Rectal smooth muscle tissue (tissue), 1 donor: ENCODE results near the gene PPP2R3A.
"Not testable (repeated sequence)": the region's sequence is repeated elsewhere in the genome, so short reads cannot be mapped to it uniquely, and the experiment has no call there.

Experiments
- H3K27ac ChIP-seq: one replicate; pipeline ENCODE4 v1.7.0; 2013; ENCODE audit warnings: low read depth, low read length, inconsistent platforms
- H3K27me3 ChIP-seq: one replicate; pipeline ENCODE4 v1.7.0; 2013; ENCODE audit warnings: low read length; ENCODE audit not compliant: control insufficient read depth, insufficient read depth
- H3K36me3 ChIP-seq: one replicate; pipeline ENCODE4 v1.7.0; 2013; ENCODE audit warnings: low read length; ENCODE audit not compliant: control insufficient read depth, insufficient read depth
- H3K4me1 ChIP-seq: one replicate; pipeline ENCODE4 v1.7.0; 2013; ENCODE audit warnings: low read length; ENCODE audit not compliant: control insufficient read depth, insufficient read depth
- H3K4me3 ChIP-seq: one replicate; pipeline ENCODE4 v1.7.0; 2013; ENCODE audit warnings: low read length
- H3K9ac ChIP-seq: one replicate; pipeline ENCODE4 v1.7.0; 2013; ENCODE audit warnings: low read length

Gene PPP2R3A

DNA sequence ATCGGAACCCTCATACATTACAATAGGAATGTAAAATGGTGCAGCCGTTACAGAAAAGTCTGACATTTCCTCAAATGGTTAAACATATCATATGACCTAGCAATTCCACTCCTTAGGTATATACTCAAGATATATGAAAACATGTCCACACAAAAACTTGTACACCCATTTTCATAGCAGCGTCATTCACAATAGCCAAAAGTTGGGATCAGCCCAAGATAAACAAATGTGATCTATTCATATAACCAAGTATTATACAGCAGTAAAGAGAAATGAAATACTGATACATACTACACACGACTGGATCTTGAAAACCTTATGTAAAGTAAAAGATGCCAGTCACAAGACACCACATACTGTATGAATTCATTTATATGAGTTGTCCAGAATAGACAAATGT lies 128.2 kb downstream of the PPP2R3A start:
- Histone ChIP-seq H3K27ac (no peak overlapping the region), H3K4me1 (no peaks in the 10 kb centered on the region), H3K4me3 (no peak overlapping the region), H3K36me3 (peaks cover 5% of the 10 kb centered on the region), H3K9ac (no peak overlapping the region), H3K27me3 (no peaks in the 10 kb centered on the region)

- H3K9ac ChIP-seq, result no peak overlapping the region
- no peaks in the 10 kb centered on the region for H3K4me1 ChIP-seq
- no peak overlapping the region for H3K27ac ChIP-seq
- H3K36me3 ChIP-seq, result peaks cover 4% of the 10 kb centered on the region
- H3K4me3 ChIP-seq, result no peak overlapping the region
- no peaks in the 10 kb centered on the region for H3K27me3 ChIP-seq
Observed at GRCh38 chr3:136105044-136105443, 139.5 kb downstream of the PPP2R3A start.

DNA sequence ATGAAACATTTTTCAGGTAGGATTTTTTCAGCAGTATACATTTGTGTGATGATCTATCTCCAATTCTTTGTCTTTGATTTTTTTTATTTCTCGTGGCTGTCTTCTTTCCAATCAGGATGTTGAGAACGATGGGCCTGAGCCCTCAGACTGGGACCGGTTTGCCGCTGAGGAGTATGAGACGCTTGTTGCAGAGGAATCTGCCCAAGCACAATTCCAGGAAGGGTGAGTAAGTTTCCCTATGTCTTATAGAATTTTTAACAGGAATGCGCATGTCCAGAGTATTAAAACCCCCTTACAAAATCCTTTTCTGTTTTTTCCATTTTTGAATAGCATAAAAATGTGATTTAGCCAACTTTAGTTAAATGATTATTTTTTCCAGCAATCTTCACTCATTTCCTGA lies 140.6 kb downstream of the PPP2R3A start:
- Histone ChIP-seq H3K9ac (no peak overlapping the region), H3K27ac (no peak overlapping the region), H3K4me1 (no peaks in the 10 kb centered on the region), H3K36me3 (peaks cover 4% of the 10 kb centered on the region), H3K27me3 (no peaks in the 10 kb centered on the region), H3K4me3 (no peak overlapping the region)

DNA sequence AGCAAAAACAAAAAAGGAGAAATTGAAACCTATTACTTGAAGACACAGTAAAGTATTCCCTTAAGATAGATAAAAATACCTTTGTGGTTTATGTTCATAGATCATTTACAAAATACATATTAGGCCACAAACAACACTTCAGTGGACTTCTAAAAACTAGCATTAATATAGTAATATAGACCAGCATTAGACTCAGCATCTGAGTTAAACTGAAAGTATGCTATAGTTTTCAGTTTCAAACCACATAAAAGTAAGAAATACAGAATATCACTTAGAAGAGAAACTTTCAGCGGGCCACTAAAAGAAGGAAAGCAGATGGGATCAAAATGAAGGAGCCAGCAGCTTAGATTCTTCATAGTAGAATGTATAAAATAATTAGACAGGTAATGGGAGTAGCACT lies 144.0 kb downstream of the PPP2R3A start:
- peaks cover 2% of the 10 kb centered on the region for H3K36me3 ChIP-seq
- no peak overlapping the region for H3K4me3 ChIP-seq
- no peak overlapping the region for H3K9ac ChIP-seq
- H3K27ac ChIP-seq, result no peak overlapping the region
- no peaks in the 10 kb centered on the region for H3K27me3 ChIP-seq
- H3K4me1 ChIP-seq, result no peaks in the 10 kb centered on the region

- H3K9ac ChIP-seq, result no peak overlapping the region
- H3K36me3 ChIP-seq, result peaks cover 2% of the 10 kb centered on the region
- H3K27me3 ChIP-seq, result no peaks in the 10 kb centered on the region
- no peaks in the 10 kb centered on the region for H3K4me1 ChIP-seq
- no peak overlapping the region for H3K4me3 ChIP-seq
- H3K27ac ChIP-seq, result no peak overlapping the region
Observed at GRCh38 chr3:136110481-136110880, 145.0 kb downstream of the PPP2R3A start.

- Histone ChIP-seq H3K27me3 (no peaks in the 10 kb centered on the region), H3K4me3 (no peak overlapping the region), H3K4me1 (no peaks in the 10 kb centered on the region), H3K9ac (no peak overlapping the region), H3K36me3 (peaks cover 2% of the 10 kb centered on the region), H3K27ac (no peak overlapping the region)
Observed at GRCh38 chr3:136114421-136114820, 148.9 kb downstream of the PPP2R3A start.

- not testable (repeated sequence) for H3K4me1 ChIP-seq, H3K36me3 ChIP-seq, H3K27ac ChIP-seq, H3K9ac ChIP-seq, H3K4me3 ChIP-seq, H3K27me3 ChIP-seq
Observed at GRCh38 chr3:136119332-136119731, 153.8 kb downstream of the PPP2R3A start.

- not testable (repeated sequence) for H3K4me1 ChIP-seq, H3K36me3 ChIP-seq, H3K27ac ChIP-seq, H3K4me3 ChIP-seq, H3K27me3 ChIP-seq, H3K9ac ChIP-seq
Observed at GRCh38 chr3:136119783-136120182, 154.3 kb downstream of the PPP2R3A start.

DNA sequence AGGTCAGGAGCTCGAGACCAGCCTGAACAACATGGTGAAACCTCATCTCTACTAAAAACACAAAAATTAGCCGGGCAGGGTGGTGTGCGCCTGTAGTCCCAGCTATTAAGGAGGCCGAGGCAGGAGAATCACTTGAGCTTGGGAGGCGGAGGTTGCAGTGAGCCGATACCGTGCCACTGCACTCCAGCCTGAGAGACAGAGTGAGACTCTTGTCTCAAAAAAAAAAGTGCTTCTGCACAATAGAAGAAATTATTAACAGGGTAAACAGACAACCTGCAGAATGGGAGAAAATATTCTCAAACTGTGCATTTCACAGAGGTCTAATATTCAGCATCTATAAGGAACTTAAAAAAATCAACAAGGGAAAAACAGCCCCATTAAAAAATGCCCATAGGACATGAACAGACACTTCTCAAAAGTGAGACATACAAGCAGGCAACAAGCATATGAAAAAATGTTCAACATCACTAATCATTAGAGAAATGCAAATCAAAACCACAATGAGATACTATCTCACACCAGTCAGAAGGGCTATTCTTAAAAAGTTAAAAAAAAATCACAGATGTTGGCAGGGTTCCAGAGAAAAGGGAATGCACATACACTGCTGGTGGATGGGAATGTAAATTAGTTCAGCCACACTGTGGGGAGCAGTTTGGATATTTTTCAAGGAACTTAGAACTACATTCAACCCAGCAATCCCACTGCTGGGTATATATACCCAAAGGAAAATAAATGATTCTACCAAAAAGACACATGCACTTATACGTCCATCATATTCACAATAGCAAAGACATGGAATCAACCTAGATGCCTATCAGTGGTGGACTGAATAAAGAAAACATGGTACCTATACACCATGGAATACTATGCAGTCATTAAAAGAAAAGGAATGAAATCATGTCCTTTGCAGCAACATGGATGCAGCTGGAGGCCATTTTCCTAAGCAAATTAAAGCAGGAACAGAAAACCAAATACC lies 155.1 kb downstream of the PPP2R3A start:
- no peak overlapping the region for H3K9ac ChIP-seq
- H3K27me3 ChIP-seq, result no peaks in the 10 kb centered on the region
- H3K4me3 ChIP-seq, result no peak overlapping the region
- H3K27ac ChIP-seq, result no peak overlapping the region
- no peaks in the 10 kb centered on the region for H3K36me3 ChIP-seq
- no peaks in the 10 kb centered on the region for H3K4me1 ChIP-seq

- Histone ChIP-seq H3K4me1 (no peaks in the 10 kb centered on the region), H3K4me3 (no peak overlapping the region), H3K27me3 (no peaks in the 10 kb centered on the region), H3K27ac (no peak overlapping the region), H3K9ac (no peak overlapping the region), H3K36me3 (peaks cover 3% of the 10 kb centered on the region)
Observed at GRCh38 chr3:136122006-136122405, 156.5 kb downstream of the PPP2R3A start.

DNA sequence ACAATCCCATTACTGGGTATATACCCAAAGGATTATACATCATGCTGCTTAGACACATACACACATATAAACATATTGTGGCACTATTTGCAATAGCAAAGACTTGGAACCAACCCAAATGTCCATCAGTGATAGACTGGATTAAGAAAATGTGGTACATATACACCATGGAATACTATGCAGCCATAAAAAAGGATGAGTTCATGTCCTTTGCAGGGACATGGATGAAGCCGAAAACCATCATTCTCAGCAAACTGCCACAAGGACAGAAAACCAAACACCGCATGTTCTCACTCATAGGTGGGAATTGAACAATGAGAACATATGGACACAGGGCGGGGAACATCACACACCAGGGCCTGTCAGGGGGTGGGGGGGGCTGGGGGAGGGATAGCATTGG lies 166.1 kb downstream of the PPP2R3A start:
- H3K36me3 ChIP-seq, H3K9ac ChIP-seq, H3K27me3 ChIP-seq, H3K27ac ChIP-seq, H3K4me3 ChIP-seq, H3K4me1 ChIP-seq: not testable (repeated sequence)

DNA sequence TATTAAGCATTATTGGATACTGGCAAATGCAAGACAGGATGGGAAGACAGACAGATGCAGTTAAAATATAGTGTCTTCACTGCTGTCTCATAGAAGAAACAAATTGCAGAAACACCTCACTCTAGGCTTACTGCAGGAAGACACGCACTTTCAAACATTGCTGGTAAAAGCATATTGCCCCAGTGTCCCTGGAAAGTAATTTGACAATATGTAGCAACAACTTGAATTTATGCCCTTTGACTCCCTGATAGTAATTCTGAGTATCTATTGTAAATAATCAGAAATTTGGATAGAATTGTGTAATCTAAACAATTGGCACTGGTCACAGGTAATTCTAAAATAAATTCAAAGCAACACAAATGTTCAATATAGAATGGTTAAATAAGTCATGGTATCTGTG lies 168.6 kb downstream of the PPP2R3A start:
- H3K4me1 ChIP-seq, result no peaks in the 10 kb centered on the region
- no peak overlapping the region for H3K27ac ChIP-seq
- H3K36me3 ChIP-seq, result no peaks in the 10 kb centered on the region
- no peaks in the 10 kb centered on the region for H3K27me3 ChIP-seq
- H3K9ac ChIP-seq, result no peak overlapping the region
- H3K4me3 ChIP-seq, result no peak overlapping the region
